Measurements from ENCODE around the gene MMP1.

MMP1 gene

GRCh38 chr11:102798012-102798746 is at the start of gene MMP1:
MMP1 (minus strand) TSS chr11:102798160; CDS start chr11:102798092, 68 bp downstream.
- no peak for DNase-seq

GRCh38 chr11:102846292-102846691 is 48.3 kb upstream of the MMP1 start:
- DNase-seq: no peak

GRCh38 chr11:102843489-102843888 is 45.5 kb upstream of the MMP1 start, which contains the start of gene MMP3:
MMP3 (minus strand) TSS chr11:102843609; CDS start chr11:102843546, 63 bp downstream.
- no peak for DNase-seq

GRCh38 chr11:102842930-102843329 is 45.0 kb upstream of the MMP1 start:
- no peak for DNase-seq

- no peak for DNase-seq
Observed at GRCh38 chr11:102840018-102840417, 42.1 kb upstream of the MMP1 start.

- no peak for DNase-seq
Observed at GRCh38 chr11:102837646-102838045, 39.7 kb upstream of the MMP1 start.

- DNase-seq: no peak
Observed at GRCh38 chr11:102837156-102837555, 39.2 kb upstream of the MMP1 start.

GRCh38 chr11:102836290-102836875 is 38.4 kb upstream of the MMP1 start:
- no peak for DNase-seq

GRCh38 chr11:102833731-102834130 is 35.8 kb upstream of the MMP1 start:
- no peak for DNase-seq

- no peak for DNase-seq
Observed at GRCh38 chr11:102832612-102833011, 34.7 kb upstream of the MMP1 start.

GRCh38 chr11:102831489-102832440 is 33.8 kb upstream of the MMP1 start:
- no peak for DNase-seq

GRCh38 chr11:102831128-102831488 is 33.1 kb upstream of the MMP1 start:
- DNase-seq: no peak

GRCh38 chr11:102830001-102830727 is 32.2 kb upstream of the MMP1 start:
- no peak for DNase-seq

- DNase-seq: no peak
Observed at GRCh38 chr11:102829316-102830000, 31.5 kb upstream of the MMP1 start.

- DNase-seq: no peak
Observed at GRCh38 chr11:102824556-102824955, 26.6 kb upstream of the MMP1 start.

GRCh38 chr11:102819491-102819890 is 21.5 kb upstream of the MMP1 start:
- no peak for DNase-seq

- DNase-seq: no peak
Observed at GRCh38 chr11:102813484-102813883, 15.5 kb upstream of the MMP1 start.

- DNase-seq: no peak
Observed at GRCh38 chr11:102812188-102812587, 14.2 kb upstream of the MMP1 start.

GRCh38 chr11:102810950-102811660 is 13.1 kb upstream of the MMP1 start:
- no peak for DNase-seq

GRCh38 chr11:102809971-102810370 is 12.0 kb upstream of the MMP1 start:
- no peak for DNase-seq

- no peak for DNase-seq
Observed at GRCh38 chr11:102807921-102808320, 10.0 kb upstream of the MMP1 start.

GRCh38 chr11:102806296-102806695 is 8.3 kb upstream of the MMP1 start:
- DNase-seq: no peak

Data from activated CD4-positive, CD25-positive, alpha-beta regulatory T cell (primary cell).